H1 (cell line): ENCODE data around the gene SPATA13. TPM values are rescaled to one million over a fixed set of nuclear protein-coding genes. Genes with fewer than 3 reads are reported as not detected.

Source experiments
- CTCF ChIA-PET: fragments of 300-600 bp; sonication (Branson Sonifier 250); formaldehyde crosslinking; loops from one replicate; lab custom pipeline; 2021; ENCODE audit not compliant: partially characterized antibody; lab: Charles Lee
- POLR2A ChIA-PET: fragments of 300-600 bp; sonication (Branson Sonifier 250); formaldehyde crosslinking; loops from one replicate; lab custom pipeline; 2021; ENCODE audit warnings: inconsistent platforms; ENCODE audit not compliant: partially characterized antibody; lab: Charles Lee
- DNase-seq, 2 experiments: peaks; one replicate each; pipeline versions ENCODE4 v3.0.0 to v3.0.0-alpha.2; 2010 to 2022; ENCODE audit warnings: low spot score in 2 of 2, low read depth in 1 of 2, mixed read lengths in 1 of 2
- FAIRE-seq: peaks from 2 replicates; lab custom pipeline; 2011; peaks lifted over from hg19 to GRCh38; lab: Jason Lieb, UNC
- H2AFZ ChIP-seq: 2 replicates; pipeline ENCODE4 v1.8.1; 2012; ENCODE audit warnings: low read length, inconsistent platforms
- H2AK5ac ChIP-seq: 2 replicates; pipeline ENCODE4 v1.6.1; 2013; ENCODE audit warnings: low read depth, low read length
- H2BK120ac ChIP-seq: replicated peaks from 2 replicates; pipeline ENCODE3; 2013; ENCODE audit warnings: low read depth, low read length, inconsistent platforms
- H2BK12ac ChIP-seq: 2 replicates; pipeline ENCODE4 v1.6.1; 2013; ENCODE audit warnings: low read depth, low read length
- H2BK15ac ChIP-seq: 2 replicates; pipeline ENCODE4 v1.6.1; 2013; ENCODE audit warnings: low read length
- H2BK20ac ChIP-seq: 2 replicates; pipeline ENCODE4 v1.6.1; 2013; ENCODE audit warnings: low read length
- H2BK5ac ChIP-seq: 2 replicates; pipeline ENCODE4 v1.6.1; 2013; ENCODE audit warnings: low read depth, low read length
- H3K14ac ChIP-seq: 2 replicates; pipeline ENCODE4 v1.6.1; 2013; ENCODE audit warnings: inconsistent platforms; ENCODE audit not compliant: insufficient read length
- H3K18ac ChIP-seq: 2 replicates; pipeline ENCODE4 v1.6.1; 2013; ENCODE audit warnings: low read length; ENCODE audit errors: extremely low read depth
- H3K23ac ChIP-seq: 2 replicates; pipeline ENCODE4 v1.6.1; 2013; ENCODE audit warnings: inconsistent platforms; ENCODE audit not compliant: insufficient read length
- H3K23me2 ChIP-seq: 2 replicates; pipeline ENCODE4 v1.6.1; 2013; ENCODE audit warnings: low read depth, low read length
- H3K27ac ChIP-seq: 2 replicates; pipeline ENCODE4 v1.6.1; 2011; ENCODE audit warnings: low read depth, low read length, inconsistent platforms
- H3K27me3 ChIP-seq, 4 experiments: replicated peaks in 1 of 4; 1 replicate in 1 of 4; 2 replicates in 3 of 4; pipeline versions ENCODE4 v1.6.1 to v1.8.1; 2011 to 2013; ENCODE audit warnings: low read length in 3 of 4, mild to moderate bottlenecking in 3 of 4, inconsistent platforms in 2 of 4, mixed read lengths in 2 of 4, moderate library complexity in 1 of 4; ENCODE audit not compliant: control insufficient read depth in 3 of 4, insufficient read depth in 3 of 4; ENCODE audit errors: extremely low read depth in 1 of 4
- H3K36me3 ChIP-seq, 4 experiments: 2 replicates each; pipeline versions ENCODE4 v1.6.1 to v1.8.1; 2011 to 2013; ENCODE audit warnings: mild to moderate bottlenecking in 4 of 4, low read length in 3 of 4, moderate library complexity in 2 of 4, control low read depth in 1 of 4, inconsistent platforms in 1 of 4; ENCODE audit not compliant: insufficient read depth in 4 of 4, control insufficient read depth in 2 of 4
- H3K4ac ChIP-seq: replicated peaks from 2 replicates; pipeline ENCODE3; 2013; ENCODE audit warnings: low read length, low read depth, mixed read lengths, inconsistent platforms; ENCODE audit not compliant: insufficient read length
- H3K4me1 ChIP-seq, 4 experiments: replicated peaks in 1 of 4; 1 replicate in 1 of 4; 2 replicates in 3 of 4; pipeline versions ENCODE4 v1.6.1 to v1.8.1; 2011 to 2013; ENCODE audit warnings: low read length in 3 of 4, inconsistent platforms in 2 of 4, mixed read lengths in 1 of 4; ENCODE audit not compliant: insufficient read depth in 4 of 4, control insufficient read depth in 3 of 4
- H3K4me2 ChIP-seq, 2 experiments: 2 replicates each; pipeline versions ENCODE4 v1.6.1 to v1.8.1; 2011 to 2013; ENCODE audit warnings: low read depth in 2 of 2, low read length in 2 of 2, control low read depth in 1 of 2, inconsistent platforms in 1 of 2, mild to moderate bottlenecking in 1 of 2; ENCODE audit not compliant: insufficient read depth in 1 of 2
- H3K4me3 ChIP-seq, 4 experiments: fragments of 200-600, 300-600 bp in 1 of 4; sonication (generic), shearing (Covaris generic), sonication (Bioruptor Twin) in 1 of 4; 2 replicates each; pipeline versions ENCODE4 v1.5.1 to v1.8.1; 2011 to 2016; ENCODE audit warnings: low read length in 4 of 4, low read depth in 3 of 4, control low read depth in 2 of 4, inconsistent platforms in 2 of 4, mild to moderate bottlenecking in 2 of 4, mixed read lengths in 1 of 4, moderate library complexity in 1 of 4; ENCODE audit not compliant: insufficient read depth in 2 of 4; ENCODE audit errors: extremely low read depth in 1 of 4
- H3K56ac ChIP-seq: replicated peaks from 2 replicates; pipeline ENCODE3; 2013; ENCODE audit warnings: low read depth, mild to moderate bottlenecking, mixed read lengths, low read length, inconsistent platforms; ENCODE audit not compliant: insufficient read length
- H3K79me1 ChIP-seq: 2 replicates; pipeline ENCODE4 v1.6.1; 2013; ENCODE audit warnings: low read depth, low read length, control low read depth
- H3K79me2 ChIP-seq, 2 experiments: 2 replicates each; pipeline versions ENCODE4 v1.6.1 to v1.8.1; 2012 to 2013; ENCODE audit warnings: low read length in 2 of 2, mild to moderate bottlenecking in 2 of 2, inconsistent platforms in 1 of 2; ENCODE audit not compliant: insufficient read depth in 2 of 2, control insufficient read depth in 1 of 2
- H3K9ac ChIP-seq, 4 experiments: replicated peaks in 1 of 4; 1 replicate in 1 of 4; 2 replicates in 3 of 4; pipeline versions ENCODE4 v1.6.1 to v1.8.1; 2011 to 2013; ENCODE audit warnings: low read depth in 3 of 4, low read length in 3 of 4, control low read depth in 2 of 4, mild to moderate bottlenecking in 2 of 4, moderate library complexity in 2 of 4, inconsistent platforms in 1 of 4; ENCODE audit errors: extremely low read depth in 1 of 4
- H3K9me3 ChIP-seq, 2 experiments: 2 replicates each; pipeline versions ENCODE4 v1.6.1 to v1.8.1; 2012 to 2013; ENCODE audit warnings: mild to moderate bottlenecking in 2 of 2, moderate library complexity in 2 of 2, control low read depth in 1 of 2, inconsistent platforms in 1 of 2, low read depth in 1 of 2, low read length in 1 of 2, mixed read lengths in 1 of 2; ENCODE audit not compliant: insufficient read depth in 2 of 2
- H4K20me1 ChIP-seq, 2 experiments: replicated peaks in 1 of 2; 2 replicates each; pipeline versions ENCODE3 to v1.8.1; 2011 to 2013; ENCODE audit warnings: inconsistent platforms in 2 of 2, low read length in 2 of 2, mild to moderate bottlenecking in 1 of 2; ENCODE audit not compliant: insufficient read depth in 2 of 2, control insufficient read depth in 1 of 2
- H4K5ac ChIP-seq: 2 replicates; pipeline ENCODE4 v1.6.1; 2013; ENCODE audit warnings: low read length, low read depth, mixed read lengths, inconsistent platforms; ENCODE audit not compliant: insufficient read length
- H4K8ac ChIP-seq: 2 replicates; pipeline ENCODE4 v1.8.0; 2013; ENCODE audit warnings: mild to moderate bottlenecking, moderate library complexity, low read length, inconsistent platforms; ENCODE audit not compliant: insufficient read depth; ENCODE audit errors: extremely low read depth
- H4K91ac ChIP-seq: replicated peaks from 2 replicates; pipeline ENCODE3; 2013; ENCODE audit warnings: low read length, mixed read lengths, inconsistent platforms; ENCODE audit not compliant: insufficient read length
- BACH1 ChIP-seq: IDR thresholded peaks from 2 replicates; pipeline ENCODE4 v1.6.1; 2012; ENCODE audit warnings: low read length, improper control_type of control experiment
- CBX8 ChIP-seq: fragments of 300-800, 300-1000 bp; sonication (generic); IDR thresholded peaks from 2 replicates; pipeline ENCODE4 v1.7.1; 2016; ENCODE audit warnings: low read depth, low read length, borderline replicate concordance
- CREB1 ChIP-seq: IDR thresholded peaks from 2 replicates; pipeline ENCODE4 v1.6.1; 2012; ENCODE audit warnings: inconsistent platforms
- GABPA ChIP-seq: IDR thresholded peaks from 2 replicates; pipeline ENCODE4 v1.6.1; 2011; ENCODE audit warnings: mild to moderate bottlenecking, low read length, moderate library complexity, borderline replicate concordance; ENCODE audit not compliant: insufficient read depth
- JUND ChIP-seq: IDR thresholded peaks from 2 replicates; pipeline ENCODE4 v1.6.1; 2011; ENCODE audit warnings: mild to moderate bottlenecking, improper control_type of control experiment, low read length
- MAFK ChIP-seq: IDR thresholded peaks from 2 replicates; pipeline ENCODE4 v1.6.1; 2012; ENCODE audit warnings: low read depth, mild to moderate bottlenecking, improper control_type of control experiment, low read length
- NANOG ChIP-seq: IDR thresholded peaks from 2 replicates; pipeline ENCODE4 v1.6.1; 2011; ENCODE audit warnings: low read length, low read depth, mild to moderate bottlenecking, inconsistent platforms; ENCODE audit not compliant: insufficient read depth, poor library complexity, severe bottlenecking
- NRF1 ChIP-seq: IDR thresholded peaks from 2 replicates; pipeline ENCODE4 v1.6.1; 2011; ENCODE audit warnings: mild to moderate bottlenecking, low read depth, low read length, improper control_type of control experiment
- SP2 ChIP-seq: IDR thresholded peaks from 2 replicates; pipeline ENCODE4 v1.6.1; 2012; ENCODE audit warnings: mild to moderate bottlenecking, low read length, inconsistent platforms
- TAF7 ChIP-seq: optimal IDR thresholded peaks from 2 replicates; pipeline ENCODE3; 2011; ENCODE audit warnings: low read depth, mild to moderate bottlenecking, inconsistent platforms, low read length, moderate library complexity, borderline replicate concordance
- WGBS, 2 experiments: shearing (Covaris generic) in 1 of 2; methylation state at CpG; one replicate each; pipeline versions ENCODE4 v1.1.6 to v1.1.7; 2013 to 2015; ENCODE audit warnings: low lambda C conversion rate in 2 of 2, mixed read lengths in 2 of 2, inconsistent platforms in 1 of 2, low coverage in 1 of 2, missing lambda C conversion rate in 1 of 2; ENCODE audit not compliant: insufficient replicate concordance in 2 of 2, insufficient coverage in 1 of 2, insufficient read length in 1 of 2; ENCODE audit errors: extremely low coverage in 1 of 2, missing lambda C conversion rate in 1 of 2; 5-methylcytosine and 5-hydroxymethylcytosine counted together
- polyA plus RNA-seq, 7 experiments: library from polyadenylated mRNA; depleted of rRNA in 3 of 7; stranded (reverse) in 5 of 7; unstranded in 2 of 7; fragments of >200 nt in 5 of 7; fragments of 200-250 nt in 2 of 7; gene quantifications; 1 replicate in 5 of 7; 2 replicates in 1 of 7; 4 replicates in 1 of 7; pipeline versions ENCODE4 v1.2.1 to v1.2.3, GENCODE V29; 2011 to 2013; ENCODE audit warnings: missing spikeins in 2 of 7, mixed read lengths in 2 of 7
- total RNA-seq: library from RNA; stranded (reverse); fragmentation: NEBNext Ultra II Directional; extraction: Animal tissue kit (Norgen Biotek cat#: 25700); gene quantifications from 2 replicates; pipeline ENCODE4 v1.2.1, GENCODE V29; 2021
- TF ChIP-seq, protein P1 (sequence below): IDR thresholded peaks from 2 replicates; pipeline ENCODE4 v1.6.1; 2011; ENCODE audit warnings: low read length, improper control_type of control experiment
- TF ChIP-seq, protein P2 (sequence below): IDR thresholded peaks from 2 replicates; pipeline ENCODE4 v1.6.1; 2012; ENCODE audit warnings: inconsistent platforms

Gene SPATA13
- total and polyA plus RNA-seq, 2 of the 8 experiments (the other 6 are each of a cell fraction or from before 2014, with no cell fraction given): 12.6 to 30.9 TPM

DNA sequence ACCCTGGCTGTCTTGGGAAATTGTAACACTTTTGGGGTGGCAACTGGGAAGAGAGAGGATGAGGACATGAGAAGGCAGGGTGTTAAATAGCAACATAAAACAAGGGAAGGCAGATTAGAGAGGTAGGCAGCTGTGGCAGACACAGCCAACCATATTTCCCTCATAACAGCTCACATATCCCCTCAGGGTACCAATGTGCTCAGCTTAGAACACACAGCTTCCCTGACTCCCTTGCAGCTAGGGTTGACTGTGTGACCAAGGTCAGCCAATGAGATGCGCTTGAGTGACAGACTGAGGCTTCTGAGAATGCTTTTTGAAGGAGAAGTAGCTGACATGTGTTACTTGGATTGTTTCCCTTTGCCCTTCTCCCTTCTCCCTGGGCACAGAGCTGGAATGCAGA is 28.8 kb upstream of the SPATA13 start:
- Histone ChIP-seq H3K23me2 (no peaks in the 10 kb centered on the region), H3K79me1 (no peaks in the 10 kb centered on the region), H3K4me2 (no peak overlapping the region), H4K91ac (no peak overlapping the region), H2BK12ac (no peak overlapping the region; the same call in 1 of the 2 replicates), H3K9ac (no peak overlapping the region), H2BK120ac (no peak overlapping the region), H2BK5ac (no peak overlapping the region), H3K23ac (no peak overlapping the region), H4K5ac (no peak overlapping the region), H3K56ac (no peak overlapping the region), H3K79me2 (no peaks in the 10 kb centered on the region), H3K4me1 (peaks cover 0 to 7% (median 2%) of the 10 kb centered on the region in 4 experiments; a peak in 1 of 7 replicates), H3K4me3 (no peak overlapping the region), H2BK15ac (no peak overlapping the region), H2BK20ac (no peak overlapping the region), H3K18ac (no peak overlapping the region), H3K36me3 (no peaks in the 10 kb centered on the region; a peak in 1 of 8 replicates), H3K14ac (no peak overlapping the region), H4K8ac (no peak overlapping the region), H2AK5ac (0 out of 2 replicates have a peak overlapping the region, but pooled peaks have one; percentile 17), H3K4ac (no peak overlapping the region), H2AFZ (no peak overlapping the region), H4K20me1 (no peaks in the 10 kb centered on the region), H3K27ac (no peak overlapping the region), H3K9me3 (peaks cover 8 to 9% of the 10 kb centered on the region in 2 experiments), H3K27me3 (no peaks in the 10 kb centered on the region)
- DNase-seq (no peak), FAIRE-seq (no peak)
- WGBS, 2 experiments: 53% methylated on average over 1 of the region's 1 CpG; no CpG with 5 or more reads in 1 of the 2 experiments
- POLR2A ChIA-PET: interaction anchor here (0.6 kb wide), 1 partner anchor 116 kb away, joined by 3 read pairs; no protein-coding TSS in a partner anchor
- CTCF ChIA-PET: interaction anchor here (0.7 to 1.0 kb wide), 3 partner anchors 44 to 96 kb away, joined by 3 read pairs; no protein-coding TSS in a partner anchor
- TF ChIP-seq, protein P1, sequence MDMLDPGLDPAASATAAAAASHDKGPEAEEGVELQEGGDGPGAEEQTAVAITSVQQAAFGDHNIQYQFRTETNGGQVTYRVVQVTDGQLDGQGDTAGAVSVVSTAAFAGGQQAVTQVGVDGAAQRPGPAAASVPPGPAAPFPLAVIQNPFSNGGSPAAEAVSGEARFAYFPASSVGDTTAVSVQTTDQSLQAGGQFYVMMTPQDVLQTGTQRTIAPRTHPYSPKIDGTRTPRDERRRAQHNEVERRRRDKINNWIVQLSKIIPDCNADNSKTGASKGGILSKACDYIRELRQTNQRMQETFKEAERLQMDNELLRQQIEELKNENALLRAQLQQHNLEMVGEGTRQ: no peak
- TF ChIP-seq BACH1 (no peak), JUND (no peak), CREB1 (no peak), TAF7 (no peak), NRF1 (no peak), NANOG (no peak), CBX8 (no peak), MAFK (no peak), SP2 (no peak), GABPA (no peak)
- TF ChIP-seq, protein P2, sequence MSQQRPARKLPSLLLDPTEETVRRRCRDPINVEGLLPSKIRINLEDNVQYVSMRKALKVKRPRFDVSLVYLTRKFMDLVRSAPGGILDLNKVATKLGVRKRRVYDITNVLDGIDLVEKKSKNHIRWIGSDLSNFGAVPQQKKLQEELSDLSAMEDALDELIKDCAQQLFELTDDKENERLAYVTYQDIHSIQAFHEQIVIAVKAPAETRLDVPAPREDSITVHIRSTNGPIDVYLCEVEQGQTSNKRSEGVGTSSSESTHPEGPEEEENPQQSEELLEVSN: no peak
